Gastroesophageal sphincter (tissue), 4 donors: ENCODE measurements around the gene ZBTB46. TPM values are rescaled to one million over a fixed set of nuclear protein-coding genes. Genes with fewer than 3 reads are reported as not detected.

Experiments
- ATAC-seq: fragments of 150-250 bp; one replicate; pipeline ENCODE4 v1.9.1; 2016; ENCODE audit warnings: mild to moderate bottlenecking, moderate library complexity
- H3K27ac ChIP-seq, 4 donors: fragments of 200-600 bp; sonication (generic) in 3 of 4; 1 replicate in 3 of 4; 2 replicates in 1 of 4; pipeline ENCODE4 v1.5.1; 2016 to 2019
- H3K27me3 ChIP-seq: fragments of 200-600 bp; sonication (generic); one replicate; pipeline ENCODE4 v1.5.1; 2019
- H3K36me3 ChIP-seq, 2 donors: fragments of 200-600 bp; sonication (generic); one replicate each; pipeline ENCODE4 v1.5.1; 2019; ENCODE audit warnings: control low read depth in 1 of 2
- H3K4me1 ChIP-seq, 3 donors: fragments of 200-600 bp; sonication (generic); 1 replicate in 2 of 3; 2 replicates in 1 of 3; pipeline ENCODE4 v1.5.1; 2016 to 2019; ENCODE audit warnings: control low read depth in 2 of 3
- H3K4me3 ChIP-seq, 2 donors: fragments of 200-600 bp; sonication (generic); one replicate each; pipeline ENCODE4 v1.5.1; 2019; ENCODE audit warnings: mild to moderate bottlenecking in 1 of 2, moderate library complexity in 1 of 2
- H3K9me3 ChIP-seq, 3 donors: fragments of 200-600 bp; sonication (generic); one replicate each; pipeline ENCODE4 v1.5.1; 2017 to 2019; ENCODE audit warnings: control low read depth in 2 of 3
- EP300 ChIP-seq: sonication (generic); formaldehyde crosslinking; IDR thresholded peaks from one replicate; pipeline ENCODE4 v1.6.1; 2017; ENCODE audit warnings: antibody characterized with exemption, mild to moderate bottlenecking
- POLR2A ChIP-seq, 2 donors: fragments of 450-650 bp; IDR thresholded peaks; one replicate each; pipeline ENCODE4 v1.6.1; 2017; ENCODE audit warnings: antibody characterized with exemption in 2 of 2, mild to moderate bottlenecking in 2 of 2, moderate library complexity in 1 of 2
- POLR2AphosphoS5 ChIP-seq: sonication (generic); formaldehyde crosslinking; IDR thresholded peaks from one replicate; pipeline ENCODE4 v1.6.1; 2017; ENCODE audit warnings: antibody characterized with exemption
- WGBS, 2 donors: methylation state at CpG; one replicate each; pipeline ENCODE4 v1.1.5; 2018; ENCODE audit warnings: low coverage in 1 of 2; 5-methylcytosine and 5-hydroxymethylcytosine counted together
- total RNA-seq, 4 donors: library from RNA; depleted of rRNA; stranded (reverse); fragments of >200 nt; gene quantifications; one replicate each; pipeline ENCODE4 v1.1.0, GENCODE V29; 2016
- TF ChIP-seq, protein P1 (sequence below), 4 experiments: fragments of 200-600 bp in 2 of 4; fragments of 450-650 bp in 2 of 4; sonication (generic) in 1 of 4; IDR thresholded peaks; one replicate each; pipeline ENCODE4 v1.5.1; 2017 to 2019; ENCODE audit warnings: antibody characterized with exemption in 4 of 4, mild to moderate bottlenecking in 2 of 4, moderate library complexity in 2 of 4

Gene ZBTB46
- total RNA-seq, 4 donors from 2014 or later, result 8.1 to 13.8 (median 10.2) TPM

GRCh38 chr20:63823691-63824311 is 7.3 kb downstream of the ZBTB46 start:
- H3K27me3 ChIP-seq, result peaks cover 11% of the 10 kb centered on the region
- H3K4me1 ChIP-seq, result peaks cover 0 to 17% (median 2%) of the 10 kb centered on the region in 3 donors
- TF ChIP-seq EP300 (no peak), POLR2A (IDR thresholded peaks at IDR 0.05) (no peak), POLR2AphosphoS5 (no peak)
- TF ChIP-seq, protein P1, sequence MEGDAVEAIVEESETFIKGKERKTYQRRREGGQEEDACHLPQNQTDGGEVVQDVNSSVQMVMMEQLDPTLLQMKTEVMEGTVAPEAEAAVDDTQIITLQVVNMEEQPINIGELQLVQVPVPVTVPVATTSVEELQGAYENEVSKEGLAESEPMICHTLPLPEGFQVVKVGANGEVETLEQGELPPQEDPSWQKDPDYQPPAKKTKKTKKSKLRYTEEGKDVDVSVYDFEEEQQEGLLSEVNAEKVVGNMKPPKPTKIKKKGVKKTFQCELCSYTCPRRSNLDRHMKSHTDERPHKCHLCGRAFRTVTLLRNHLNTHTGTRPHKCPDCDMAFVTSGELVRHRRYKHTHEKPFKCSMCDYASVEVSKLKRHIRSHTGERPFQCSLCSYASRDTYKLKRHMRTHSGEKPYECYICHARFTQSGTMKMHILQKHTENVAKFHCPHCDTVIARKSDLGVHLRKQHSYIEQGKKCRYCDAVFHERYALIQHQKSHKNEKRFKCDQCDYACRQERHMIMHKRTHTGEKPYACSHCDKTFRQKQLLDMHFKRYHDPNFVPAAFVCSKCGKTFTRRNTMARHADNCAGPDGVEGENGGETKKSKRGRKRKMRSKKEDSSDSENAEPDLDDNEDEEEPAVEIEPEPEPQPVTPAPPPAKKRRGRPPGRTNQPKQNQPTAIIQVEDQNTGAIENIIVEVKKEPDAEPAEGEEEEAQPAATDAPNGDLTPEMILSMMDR (IDR thresholded peaks at IDR 0.05), result no peak
- WGBS, 2 donors, result 58 to 67% methylated on average over 6 to 11 of the region's 12 CpGs
- ATAC-seq, result no peak
- no peak overlapping the region for H3K27ac ChIP-seq
- no peaks in the 10 kb centered on the region for H3K9me3 ChIP-seq
- no peak overlapping the region for H3K4me3 ChIP-seq
- H3K36me3 ChIP-seq, result no peaks in the 10 kb centered on the region

- peaks cover 0 to 10% (median 2%) of the 10 kb centered on the region in 3 donors for H3K4me1 ChIP-seq
- H3K27ac ChIP-seq, result no peak overlapping the region
- H3K4me3 ChIP-seq, result no peak overlapping the region
- TF ChIP-seq POLR2A (IDR thresholded peaks at IDR 0.05) (no peak), POLR2AphosphoS5 (no peak), EP300 (no peak)
- TF ChIP-seq, protein P1 (IDR thresholded peaks at IDR 0.05), result no peak
- H3K9me3 ChIP-seq, result no peaks in the 10 kb centered on the region
- no peaks in the 10 kb centered on the region for H3K36me3 ChIP-seq
- ATAC-seq, result no peak
- peaks cover 3% of the 10 kb centered on the region for H3K27me3 ChIP-seq
- 82% methylated on average over 9 of the region's 15 CpGs; no CpG with 5 or more reads in 1 of the 2 donors for WGBS, 2 donors
Measured at GRCh38 chr20:63822276-63822696, 8.8 kb downstream of the ZBTB46 start.

GRCh38 chr20:63821811-63822210 is 9.3 kb downstream of the ZBTB46 start:
- H3K4me3 ChIP-seq, result no peak overlapping the region
- no peaks in the 10 kb centered on the region for H3K9me3 ChIP-seq
- no peak for TF ChIP-seq POLR2AphosphoS5
- TF ChIP-seq, protein P1 (IDR thresholded peaks at IDR 0.05), result no peak
- TF ChIP-seq EP300, result no peak
- no peak for TF ChIP-seq POLR2A (IDR thresholded peaks at IDR 0.05)
- 84 to 90% methylated on average over 5 of the region's 8 CpGs for WGBS, 2 donors
- peaks cover 0 to 7% (median 2%) of the 10 kb centered on the region in 3 donors for H3K4me1 ChIP-seq
- H3K36me3 ChIP-seq, result no peaks in the 10 kb centered on the region
- no peak overlapping the region for H3K27ac ChIP-seq
- H3K27me3 ChIP-seq, result peaks cover under 1% of the 10 kb centered on the region
- ATAC-seq, result no peak

- Histone ChIP-seq H3K36me3 (no peaks in the 10 kb centered on the region), H3K27ac (no peak overlapping the region), H3K4me1 (peaks cover 0 to 22% (median 2%) of the 10 kb centered on the region in 3 donors), H3K9me3 (no peaks in the 10 kb centered on the region), H3K27me3 (no peaks in the 10 kb centered on the region), H3K4me3 (peak overlapping the region in 1 of 2 donors; percentile 7)
- peak; percentile 39 for ATAC-seq
- 45 to 52% methylated on average over 8 to 21 of the region's 24 CpGs for WGBS, 2 donors
- TF ChIP-seq, protein P1 (IDR thresholded peaks at IDR 0.05), result peak in 3 of 4 experiments; percentile 36 to 40 (median 38)
- no peak for TF ChIP-seq POLR2A (IDR thresholded peaks at IDR 0.05)
Measured at GRCh38 chr20:63819224-63819921, 11.7 kb downstream of the ZBTB46 start.
